ENCODE data around the gene NME7.

DNA sequence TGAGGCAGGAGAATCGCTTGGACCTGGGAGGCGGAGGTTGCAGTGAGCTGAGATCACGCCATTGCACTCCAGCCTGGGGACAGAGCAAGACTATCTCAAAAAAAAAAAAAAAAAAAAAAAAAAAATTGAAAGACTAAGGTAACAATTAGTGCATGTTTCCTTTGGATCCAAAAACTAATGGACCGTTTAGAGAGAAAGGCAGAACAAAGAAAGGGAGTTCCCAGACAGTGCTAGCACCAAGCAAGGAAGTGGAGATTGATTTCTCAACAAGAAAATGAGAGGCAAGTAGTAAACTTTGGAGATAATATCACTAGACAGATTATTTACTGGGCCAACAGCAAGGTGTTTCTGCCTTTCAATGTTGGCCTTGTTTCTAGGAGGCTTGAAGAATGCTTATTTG, 236.9 kb downstream of the NME7 start:
- TF ChIP-seq CTCF (IDR thresholded peaks at IDR 0.05) (no peak), POLR2A (IDR thresholded peaks at IDR 0.05) (no peak)
